Mucosa of descending colon (tissue), 3 donors: ENCODE measurements around the gene RSU1. TPM values are rescaled to one million over a fixed set of nuclear protein-coding genes. Genes with fewer than 3 reads are reported as not detected.

Source experiments
- ATAC-seq: fragments of 200-7000 bp; cut with Tn5 transposase; one replicate; pipeline ENCODE4 v1.9.1; 2020; ENCODE audit warnings: mild to moderate bottlenecking, moderate library complexity
- DNase-seq, 3 donors: peaks; one replicate each; pipeline ENCODE4 v3.0.0-alpha.2; 2020
- H3K36me3 ChIP-seq: fragments of 200-600 bp; one replicate; pipeline ENCODE4 v1.8.0; 2021; ENCODE audit warnings: low read depth, mild to moderate bottlenecking
- H3K4me1 ChIP-seq: fragments of 200-600 bp; one replicate; pipeline ENCODE4 v1.8.0; 2021; ENCODE audit warnings: low read depth, mild to moderate bottlenecking
- H3K4me3 ChIP-seq: fragments of 200-600 bp; one replicate; pipeline ENCODE4 v1.8.0; 2021; ENCODE audit warnings: mild to moderate bottlenecking
- H3K9me3 ChIP-seq: fragments of 200-600 bp; one replicate; pipeline ENCODE4 v1.8.0; 2021; ENCODE audit warnings: mild to moderate bottlenecking
- CTCF ChIP-seq: fragments of 200-600 bp; IDR thresholded peaks from one replicate; pipeline ENCODE4 v1.8.0; 2022; ENCODE audit warnings: antibody characterized with exemption, mild to moderate bottlenecking
- intact Hi-C, 2 donors: fragments of 100-400 bp; cut with DNase I in 1 of 2; cut with micrococcal nuclease in 1 of 2; formaldehyde crosslinking; loops; one replicate each; pipeline versions ENCODE4 v1.11.0 to v1.11.1; 2022; cut with DNase I, micrococcal nuclease
- total RNA-seq, 3 donors: library from RNA; stranded (reverse); fragmentation: NEBNext Ultra II Directional in 2 of 3; extraction: Animal tissue kit (Norgen Biotek cat#: 25700) in 2 of 3; gene quantifications; one replicate each; pipeline versions ENCODE4 v1.2.1 to v1.2.4, GENCODE V29; 2021 to 2023
- donor health status: DM: no; HTN: no; CAD: no; lungs with moderate emphysema.
- donor health status: DM: no; HTN: no; CAD: no.
- donor health status: DM: no; HTN: yes; CAD: no.

RSU1 gene
- total RNA-seq, 3 donors from 2014 or later: 67.2 to 94.8 (median 74.1) TPM

- DNase-seq (no peak), ATAC-seq (no peak)
- intact Hi-C loops: no loop called here
- no peak for TF ChIP-seq CTCF
- Histone ChIP-seq H3K4me1 (peaks cover 8% of the 10 kb centered on the region), H3K4me3 (no peak overlapping the region), H3K9me3 (peaks cover 8% of the 10 kb centered on the region), H3K36me3 (peaks cover 4% of the 10 kb centered on the region)
Observed at GRCh38 chr10:16820421-16820820, 3.2 kb upstream of the RSU1 start.

DNA sequence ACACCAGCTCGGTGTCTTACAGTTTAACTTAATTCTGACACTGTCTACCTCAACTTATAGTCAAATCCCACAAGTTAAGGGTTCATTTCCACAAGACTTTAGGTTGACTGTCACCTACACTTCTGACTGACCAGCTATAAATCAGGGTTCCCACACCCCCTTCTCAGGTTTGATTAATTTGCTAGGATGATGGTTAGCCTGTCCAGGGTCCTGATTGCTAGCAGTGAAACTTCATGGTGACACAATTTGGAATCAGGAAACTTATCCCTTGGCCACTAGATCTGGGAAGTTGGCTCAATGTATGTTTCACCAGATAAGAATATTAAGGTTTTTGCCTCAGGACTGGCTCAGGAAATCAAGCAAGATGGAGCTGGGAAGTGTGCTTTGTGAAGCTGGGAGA lies 2.8 kb upstream of the RSU1 start:
- ATAC-seq (no peak), DNase-seq (no peak)
- intact Hi-C loops: no loop called here
- Histone ChIP-seq H3K4me3 (no peak overlapping the region), H3K36me3 (peaks cover 4% of the 10 kb centered on the region), H3K4me1 (peaks cover 8% of the 10 kb centered on the region), H3K9me3 (peaks cover 8% of the 10 kb centered on the region)
- no peak for TF ChIP-seq CTCF

GRCh38 chr10:16819436-16819835 lies 2.2 kb upstream of the RSU1 start:
- peaks cover 8% of the 10 kb centered on the region for H3K4me1 ChIP-seq
- peaks cover 8% of the 10 kb centered on the region for H3K9me3 ChIP-seq
- H3K4me3 ChIP-seq: no peak overlapping the region
- ATAC-seq (no peak), DNase-seq (no peak)
- TF ChIP-seq CTCF: no peak
- intact Hi-C loops: no loop called here
- peaks cover 4% of the 10 kb centered on the region for H3K36me3 ChIP-seq

DNA sequence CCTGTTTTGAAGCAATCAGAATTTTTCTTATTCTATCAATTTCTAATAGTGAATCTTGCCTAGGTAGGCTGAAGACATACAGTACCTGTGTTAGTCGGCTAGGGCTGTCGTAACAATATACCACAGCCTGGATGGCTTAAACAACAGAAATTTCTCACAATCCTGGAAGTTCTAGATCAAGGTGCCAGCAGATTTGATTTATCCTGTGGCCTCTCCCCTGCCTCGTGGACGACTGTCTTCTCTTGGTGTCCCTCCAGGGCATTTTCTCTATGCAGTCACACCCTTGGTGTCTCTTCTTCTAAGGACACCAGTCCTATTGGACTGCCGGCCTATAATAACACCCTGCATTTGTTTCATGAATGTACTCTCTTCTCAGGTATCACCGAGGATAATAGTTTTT lies 1.8 kb upstream of the RSU1 start:
- DNase-seq: no peak
- no peak for TF ChIP-seq CTCF
- intact Hi-C loops: no loop called here
- H3K36me3 ChIP-seq: peaks cover 4% of the 10 kb centered on the region
- H3K9me3 ChIP-seq: peaks cover 8% of the 10 kb centered on the region
- ATAC-seq: no peak
- H3K4me1 ChIP-seq: peaks cover 8% of the 10 kb centered on the region
- no peak overlapping the region for H3K4me3 ChIP-seq

DNA sequence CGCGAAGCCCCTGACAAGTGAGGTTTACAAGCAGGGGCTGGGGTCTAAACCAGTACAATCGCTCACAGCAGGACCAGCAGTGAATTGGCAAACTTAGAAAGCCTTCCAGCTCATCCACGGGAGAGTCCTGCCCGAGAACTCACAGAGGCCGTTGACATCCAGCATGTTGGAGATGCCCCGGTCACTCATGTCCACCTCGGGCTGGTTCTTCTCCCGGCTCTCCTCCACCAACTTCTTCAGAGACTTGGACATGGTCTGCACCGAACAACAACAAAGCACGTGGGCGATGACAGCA lies 447 bp downstream of the RSU1 start:
- DNase-seq: peak in 1 of 3 donors; percentile 43
- intact Hi-C loops: no loop called here
- TF ChIP-seq CTCF: no peak
- Histone ChIP-seq H3K36me3 (peaks cover 4% of the 10 kb centered on the region), H3K4me1 (peaks cover 8% of the 10 kb centered on the region), H3K9me3 (no peaks in the 10 kb centered on the region), H3K4me3 (peak overlapping the region; percentile 44)
- ATAC-seq: no peak

DNA sequence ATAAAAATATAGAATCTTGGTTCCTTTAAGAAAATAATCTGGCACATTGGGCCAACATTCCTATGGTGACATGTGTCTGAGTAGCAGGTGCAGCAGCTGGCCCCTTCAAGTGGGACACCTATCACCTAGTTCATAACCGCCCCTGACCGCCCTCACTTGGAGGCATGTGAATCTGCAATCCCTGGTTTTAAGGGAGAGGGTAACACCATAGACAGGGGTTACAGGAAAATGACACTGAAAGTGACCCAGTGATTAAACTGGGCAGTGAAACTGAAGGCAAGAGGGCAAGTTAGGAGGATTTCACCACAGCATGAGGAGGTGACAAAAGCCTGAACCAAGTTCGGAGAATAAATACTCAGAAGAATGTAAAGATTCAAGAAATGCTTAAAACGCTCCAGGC lies 1.1 kb downstream of the RSU1 start:
- Histone ChIP-seq H3K4me1 (peaks cover 8% of the 10 kb centered on the region), H3K9me3 (no peaks in the 10 kb centered on the region), H3K36me3 (peaks cover 4% of the 10 kb centered on the region), H3K4me3 (no peak overlapping the region)
- no peak for TF ChIP-seq CTCF
- no peak for ATAC-seq
- DNase-seq: no peak
- intact Hi-C loops: no loop called here
